Vagina (tissue), 2 donors: Measurements from ENCODE around the gene SIDT1. TPM values are rescaled to one million over a fixed set of nuclear protein-coding genes. Genes with fewer than 3 reads are reported as not detected.

ENCODE experiments used
- DNase-seq, 2 donors: peaks; one replicate each; pipeline ENCODE4 v3.0.0-alpha.2; 2017; ENCODE audit errors: extremely low spot score in 2 of 2
- H3K27ac ChIP-seq: fragments of 200-600 bp; sonication (generic); one replicate; pipeline ENCODE4 v1.5.1; 2019
- H3K27me3 ChIP-seq: fragments of 200-600 bp; sonication (generic); one replicate; pipeline ENCODE4 v1.5.1; 2019
- H3K36me3 ChIP-seq, 2 donors: fragments of 200-600 bp; sonication (generic); one replicate each; pipeline ENCODE4 v1.5.1; 2017 to 2019
- H3K4me1 ChIP-seq: fragments of 200-600 bp; sonication (generic); one replicate; pipeline ENCODE4 v1.5.1; 2019
- H3K4me3 ChIP-seq, 2 donors: fragments of 200-600 bp; sonication (generic); 1 replicate in 1 of 2; 2 replicates in 1 of 2; pipeline ENCODE4 v1.5.1; 2016 to 2019
- H3K9me3 ChIP-seq: fragments of 200-600 bp; sonication (generic); one replicate; pipeline ENCODE4 v1.5.1; 2019
- POLR2A ChIP-seq, 2 donors: fragments of 450-650 bp; IDR thresholded peaks; one replicate each; pipeline ENCODE4 v1.6.1; 2017; ENCODE audit warnings: antibody characterized with exemption in 2 of 2, mild to moderate bottlenecking in 2 of 2, moderate library complexity in 2 of 2
- POLR2AphosphoS5 ChIP-seq, 2 donors: sonication (generic); formaldehyde crosslinking; IDR thresholded peaks; one replicate each; pipeline ENCODE4 v1.9.0; 2017; ENCODE audit warnings: antibody characterized with exemption in 2 of 2, mild to moderate bottlenecking in 2 of 2, low read depth in 1 of 2; ENCODE audit not compliant: insufficient read depth in 1 of 2
- intact Hi-C: fragments of 100-400 bp; cut with DNase I; formaldehyde crosslinking; loops from one replicate; pipeline ENCODE4 v1.15.1; 2023
- total RNA-seq: library from RNA; depleted of rRNA; stranded (reverse); fragments of >200 nt; gene quantifications from one replicate; pipeline ENCODE4 v1.2.3, GENCODE V29; 2016
- TF ChIP-seq, protein P1 (sequence below), 3 experiments: fragments of 450-650 bp in 2 of 3; fragments of 200-600 bp in 1 of 3; sonication (generic) in 1 of 3; IDR thresholded peaks; one replicate each; pipeline ENCODE4 v1.5.1; 2017 to 2019; ENCODE audit warnings: antibody characterized with exemption in 3 of 3, mild to moderate bottlenecking in 2 of 3, moderate library complexity in 2 of 3

The SIDT1 gene
- total RNA-seq, 1 donor from 2014 or later, result 44.0 TPM

- H3K4me3 ChIP-seq, result no peak overlapping the region
- intact Hi-C loops, result no loop called here
- no peaks in the 10 kb centered on the region for H3K27me3 ChIP-seq
- no peak overlapping the region for H3K27ac ChIP-seq
- H3K9me3 ChIP-seq, result no peaks in the 10 kb centered on the region
- peaks cover 0 to 25% of the 10 kb centered on the region in 2 donors for H3K36me3 ChIP-seq
- TF ChIP-seq POLR2AphosphoS5 (IDR thresholded peaks at IDR 0.05; ENCODE audit: insufficient read depth in 1 of 2, low read depth in 1 of 2), result no peak
- TF ChIP-seq, protein P1, sequence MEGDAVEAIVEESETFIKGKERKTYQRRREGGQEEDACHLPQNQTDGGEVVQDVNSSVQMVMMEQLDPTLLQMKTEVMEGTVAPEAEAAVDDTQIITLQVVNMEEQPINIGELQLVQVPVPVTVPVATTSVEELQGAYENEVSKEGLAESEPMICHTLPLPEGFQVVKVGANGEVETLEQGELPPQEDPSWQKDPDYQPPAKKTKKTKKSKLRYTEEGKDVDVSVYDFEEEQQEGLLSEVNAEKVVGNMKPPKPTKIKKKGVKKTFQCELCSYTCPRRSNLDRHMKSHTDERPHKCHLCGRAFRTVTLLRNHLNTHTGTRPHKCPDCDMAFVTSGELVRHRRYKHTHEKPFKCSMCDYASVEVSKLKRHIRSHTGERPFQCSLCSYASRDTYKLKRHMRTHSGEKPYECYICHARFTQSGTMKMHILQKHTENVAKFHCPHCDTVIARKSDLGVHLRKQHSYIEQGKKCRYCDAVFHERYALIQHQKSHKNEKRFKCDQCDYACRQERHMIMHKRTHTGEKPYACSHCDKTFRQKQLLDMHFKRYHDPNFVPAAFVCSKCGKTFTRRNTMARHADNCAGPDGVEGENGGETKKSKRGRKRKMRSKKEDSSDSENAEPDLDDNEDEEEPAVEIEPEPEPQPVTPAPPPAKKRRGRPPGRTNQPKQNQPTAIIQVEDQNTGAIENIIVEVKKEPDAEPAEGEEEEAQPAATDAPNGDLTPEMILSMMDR (IDR thresholded peaks at IDR 0.05), result no peak
- no peak for TF ChIP-seq POLR2A (IDR thresholded peaks at IDR 0.05)
- no peaks in the 10 kb centered on the region for H3K4me1 ChIP-seq
- no peak for DNase-seq
Measured at GRCh38 chr3:113659996-113660395, 127.6 kb downstream of the SIDT1 start.

- no peak overlapping the region for H3K27ac ChIP-seq
- DNase-seq, result no peak
- H3K36me3 ChIP-seq, result peaks cover 0 to 25% of the 10 kb centered on the region in 2 donors
- H3K27me3 ChIP-seq, result no peaks in the 10 kb centered on the region
- H3K4me3 ChIP-seq, result no peak overlapping the region
- TF ChIP-seq POLR2AphosphoS5 (IDR thresholded peaks at IDR 0.05; ENCODE audit: insufficient read depth in 1 of 2, low read depth in 1 of 2), result no peak
- no peaks in the 10 kb centered on the region for H3K9me3 ChIP-seq
- intact Hi-C loops, result no loop called here
- H3K4me1 ChIP-seq, result no peaks in the 10 kb centered on the region
Measured at GRCh38 chr3:113660458-113660857, 128.1 kb downstream of the SIDT1 start.

DNA sequence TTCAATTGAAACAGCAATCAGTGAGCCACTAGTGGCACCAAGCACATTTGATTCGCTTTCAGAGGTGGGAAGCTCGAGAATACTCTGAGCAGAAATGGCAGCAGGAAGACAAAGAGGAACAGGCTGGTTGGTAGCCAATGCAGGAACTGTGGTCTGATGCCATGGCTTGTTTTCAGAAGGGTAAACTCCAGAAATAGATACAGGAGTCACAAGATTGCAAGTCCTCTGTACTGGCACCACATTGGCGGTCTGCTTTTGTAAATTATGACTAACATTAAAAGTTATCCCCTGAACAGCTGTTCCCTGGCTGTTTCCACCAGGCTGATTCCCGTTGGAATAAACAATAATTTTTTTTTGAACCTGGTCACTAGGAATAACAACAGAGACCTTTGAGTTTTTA is 128.5 kb downstream of the SIDT1 start:
- TF ChIP-seq POLR2AphosphoS5 (IDR thresholded peaks at IDR 0.05; ENCODE audit: insufficient read depth in 1 of 2, low read depth in 1 of 2), result no peak
- TF ChIP-seq, protein P1 (IDR thresholded peaks at IDR 0.05), result no peak
- TF ChIP-seq POLR2A (IDR thresholded peaks at IDR 0.05), result no peak
- Histone ChIP-seq H3K4me1 (no peaks in the 10 kb centered on the region), H3K27ac (no peak overlapping the region), H3K9me3 (no peaks in the 10 kb centered on the region), H3K27me3 (no peaks in the 10 kb centered on the region), H3K36me3 (peaks cover 0 to 25% of the 10 kb centered on the region in 2 donors), H3K4me3 (no peak overlapping the region)
- DNase-seq, result no peak
- intact Hi-C loops, result no loop called here

DNA sequence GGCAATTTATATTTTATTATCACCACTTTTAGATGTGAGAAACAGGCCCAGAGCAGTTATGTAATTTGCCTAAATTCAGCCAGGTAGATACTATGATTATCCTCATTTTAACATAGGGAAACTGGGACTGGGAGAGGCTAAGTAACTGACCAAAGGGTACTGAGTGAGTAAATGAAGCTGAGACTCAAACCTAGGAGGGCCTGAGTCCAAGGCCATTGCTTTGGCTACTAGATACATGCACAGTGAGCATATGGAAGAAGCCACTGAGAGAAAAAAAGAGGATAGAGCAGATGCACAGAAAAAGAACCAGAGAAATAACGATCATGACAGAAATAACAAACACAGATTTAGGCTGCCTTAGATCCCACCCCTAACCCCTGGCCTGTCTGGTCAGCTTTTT is 130.5 kb downstream of the SIDT1 start:
- no peak overlapping the region for H3K4me3 ChIP-seq
- H3K9me3 ChIP-seq, result no peaks in the 10 kb centered on the region
- H3K27me3 ChIP-seq, result no peaks in the 10 kb centered on the region
- H3K4me1 ChIP-seq, result no peaks in the 10 kb centered on the region
- no peak for DNase-seq
- intact Hi-C loops, result no loop called here
- H3K27ac ChIP-seq, result no peak overlapping the region
- H3K36me3 ChIP-seq, result peaks cover 0 to 25% of the 10 kb centered on the region in 2 donors
- TF ChIP-seq POLR2A (IDR thresholded peaks at IDR 0.05), result no peak
- no peak for TF ChIP-seq POLR2AphosphoS5 (IDR thresholded peaks at IDR 0.05; ENCODE audit: insufficient read depth in 1 of 2, low read depth in 1 of 2)
- TF ChIP-seq, protein P1 (IDR thresholded peaks at IDR 0.05), result no peak

DNA sequence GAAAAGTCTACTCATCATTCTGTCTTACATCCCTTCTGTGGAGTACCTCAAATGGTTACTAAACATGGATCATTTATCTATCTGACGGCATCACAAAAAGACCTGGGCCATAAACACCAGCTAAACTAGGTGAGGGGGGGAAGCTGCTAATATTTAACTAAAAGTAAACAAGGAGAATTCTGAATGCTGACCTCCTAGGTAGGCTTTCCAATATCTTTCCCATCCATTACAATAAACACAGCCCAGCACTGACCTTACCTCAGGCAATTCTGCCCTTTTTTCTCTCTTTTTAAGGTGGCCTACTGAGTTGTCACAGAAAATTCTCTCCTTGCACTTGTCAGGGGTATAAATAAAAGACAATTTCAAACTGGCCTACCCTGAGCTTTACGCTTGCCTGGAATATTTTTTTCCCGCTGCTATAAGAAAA is 131.0 kb downstream of the SIDT1 start:
- no peak for DNase-seq
- intact Hi-C loops, result no loop called here
- H3K27me3 ChIP-seq, result no peaks in the 10 kb centered on the region
- no peak overlapping the region for H3K4me3 ChIP-seq
- H3K4me1 ChIP-seq, result no peaks in the 10 kb centered on the region
- H3K36me3 ChIP-seq, result peaks cover 0 to 25% of the 10 kb centered on the region in 2 donors
- H3K27ac ChIP-seq, result no peak overlapping the region
- TF ChIP-seq POLR2AphosphoS5 (IDR thresholded peaks at IDR 0.05; ENCODE audit: insufficient read depth in 1 of 2, low read depth in 1 of 2) (no peak), POLR2A (IDR thresholded peaks at IDR 0.05) (no peak)
- TF ChIP-seq, protein P1 (IDR thresholded peaks at IDR 0.05), result no peak
- no peaks in the 10 kb centered on the region for H3K9me3 ChIP-seq
